Right lobe of liver (tissue), 6 donors: Measurements from ENCODE around the gene VPS13C. TPM values are rescaled to one million over a fixed set of nuclear protein-coding genes. Genes with fewer than 3 reads are reported as not detected.

Experiments used
- ATAC-seq, 4 donors: fragments of 200-7000 bp; cut with Tn5 transposase; one replicate each; pipeline ENCODE4 v1.9.1; 2020; ENCODE audit warnings: mild to moderate bottlenecking in 4 of 4, moderate library complexity in 4 of 4
- DNase-seq, 3 donors: peaks; one replicate each; pipeline ENCODE4 v3.0.0-alpha.2; 2020
- H3K27ac ChIP-seq, 3 donors: fragments of 200-600 bp; one replicate each; pipeline ENCODE4 v1.8.0; 2022
- H3K27me3 ChIP-seq, 2 donors: fragments of 200-600 bp; one replicate each; pipeline ENCODE4 v1.8.0; 2022
- H3K36me3 ChIP-seq, 4 donors: fragments of 200-600 bp; sonication (generic) in 1 of 4; one replicate each; pipeline versions ENCODE4 v1.5.1 to v1.8.0; 2017 to 2022; ENCODE audit warnings: control low read depth in 1 of 4
- H3K4me1 ChIP-seq, 4 donors: fragments of 200-600 bp; sonication (generic) in 1 of 4; one replicate each; pipeline versions ENCODE4 v1.5.1 to v1.8.0; 2017 to 2022; ENCODE audit warnings: control low read depth in 1 of 4
- H3K4me3 ChIP-seq, 3 donors: fragments of 200-600 bp; one replicate each; pipeline ENCODE4 v1.8.0; 2022
- H3K9me3 ChIP-seq, 4 donors: fragments of 200-600 bp; sonication (generic) in 1 of 4; one replicate each; pipeline versions ENCODE4 v1.5.1 to v1.8.0; 2017 to 2022; ENCODE audit warnings: control low read depth in 1 of 4
- POLR2A ChIP-seq: fragments of 450-650 bp; IDR thresholded peaks from one replicate; pipeline ENCODE4 v1.6.1; 2017; ENCODE audit warnings: antibody characterized with exemption, mild to moderate bottlenecking
- WGBS: methylation state at CpG from one replicate; pipeline ENCODE4 v1.1.6; 2018; ENCODE audit warnings: low coverage, low lambda C conversion rate; ENCODE audit not compliant: insufficient coverage; ENCODE audit errors: missing lambda C conversion rate; 5-methylcytosine and 5-hydroxymethylcytosine counted together
- intact Hi-C, 2 donors: fragments of 100-400 bp; cut with DNase I; formaldehyde crosslinking; loops; one replicate each; pipeline versions ENCODE4 v1.11.2 to v1.14.1; 2022
- total RNA-seq, 6 experiments: library from RNA; depleted of rRNA in 2 of 6; stranded (reverse); fragments of >200 nt in 2 of 6; fragmentation: NEBNext Ultra II Directional in 3 of 6; extraction: Animal tissue kit (Norgen Biotek cat#: 25700) in 3 of 6; gene quantifications; one replicate each; pipeline versions ENCODE4 v1.1.0 to v1.2.4, GENCODE V29; 2016 to 2023
- TF ChIP-seq, protein P1 (sequence below), 4 donors: fragments of 200-600 bp in 3 of 4; fragments of 450-650 bp in 1 of 4; IDR thresholded peaks; one replicate each; pipeline versions ENCODE4 v1.5.1 to v1.8.0; 2016 to 2022; ENCODE audit warnings: antibody characterized with exemption in 4 of 4, mild to moderate bottlenecking in 2 of 4
- donor health status: DM: no; HTN: yes; CAD: no.
- donor health status: DM: no; HTN: no; CAD: no.
- donor health status: DM: no; HTN: no; CAD: no.
- donor health status: DM: no; HTN: yes; CAD: no.
- donor health status: DM: no; HTN: yes; CAD: no.

Gene VPS13C
- total RNA-seq, 6 experiments from 2014 or later, result 17.5 to 34.6 (median 27.3) TPM

DNA sequence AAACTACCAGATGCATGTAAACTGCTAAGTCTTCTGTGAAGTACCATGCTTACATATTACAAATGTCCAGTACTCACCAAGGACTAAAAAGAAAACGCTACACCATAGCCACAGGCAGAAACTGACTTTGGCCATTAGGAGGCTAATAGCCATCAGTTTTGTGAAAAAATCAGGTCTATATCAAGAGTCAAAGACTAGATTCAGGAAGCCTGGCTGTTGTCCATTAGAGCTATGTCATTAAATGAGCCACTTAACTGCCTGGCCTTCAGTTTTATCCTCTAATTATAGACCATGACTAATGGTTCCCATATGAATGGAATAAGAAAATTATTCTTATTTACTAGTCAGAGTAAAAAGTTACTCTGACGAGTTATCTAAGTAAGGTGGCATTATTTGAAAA is 144.1 kb downstream of the VPS13C start:
- DNase-seq (no peak), ATAC-seq (no peak)
- no peaks in the 10 kb centered on the region for H3K9me3 ChIP-seq
- TF ChIP-seq POLR2A, result no peak
- no peaks in the 10 kb centered on the region for H3K27me3 ChIP-seq
- intact Hi-C loops, result no loop called here
- no peaks in the 10 kb centered on the region for H3K4me1 ChIP-seq
- H3K4me3 ChIP-seq, result no peak overlapping the region
- WGBS, result 88% methylated on average over 2 of the region's 2 CpGs
- peaks cover 0 to 39% (median 6%) of the 10 kb centered on the region in 4 donors for H3K36me3 ChIP-seq
- H3K27ac ChIP-seq, result no peak overlapping the region

DNA sequence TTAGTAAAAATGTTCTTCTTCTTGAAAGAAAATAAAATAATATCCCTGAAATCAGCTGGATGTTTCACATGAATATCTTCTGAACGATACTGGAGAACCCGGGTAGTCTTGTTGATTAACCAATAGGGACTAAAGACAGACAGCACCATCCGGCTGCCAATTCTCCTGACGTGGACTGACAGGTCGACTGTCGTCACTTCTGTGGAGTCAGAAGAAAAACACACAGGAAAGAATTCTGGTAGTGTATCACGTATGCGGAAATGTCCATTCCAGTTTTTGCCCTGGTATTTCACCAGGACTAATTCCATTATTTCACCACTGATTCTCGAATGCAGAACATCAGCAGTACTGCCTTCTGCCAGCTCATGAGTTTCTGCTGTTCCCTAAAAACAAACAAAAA is 144.6 kb downstream of the VPS13C start:
- intact Hi-C loops, result no loop called here
- no peaks in the 10 kb centered on the region for H3K4me1 ChIP-seq
- DNase-seq (no peak), ATAC-seq (no peak)
- no peaks in the 10 kb centered on the region for H3K9me3 ChIP-seq
- H3K27me3 ChIP-seq, result no peaks in the 10 kb centered on the region
- H3K27ac ChIP-seq, result no peak overlapping the region
- H3K36me3 ChIP-seq, result peaks cover 0 to 37% (median 6%) of the 10 kb centered on the region in 4 donors
- H3K4me3 ChIP-seq, result no peak overlapping the region
- no peak for TF ChIP-seq POLR2A
- TF ChIP-seq, protein P1, sequence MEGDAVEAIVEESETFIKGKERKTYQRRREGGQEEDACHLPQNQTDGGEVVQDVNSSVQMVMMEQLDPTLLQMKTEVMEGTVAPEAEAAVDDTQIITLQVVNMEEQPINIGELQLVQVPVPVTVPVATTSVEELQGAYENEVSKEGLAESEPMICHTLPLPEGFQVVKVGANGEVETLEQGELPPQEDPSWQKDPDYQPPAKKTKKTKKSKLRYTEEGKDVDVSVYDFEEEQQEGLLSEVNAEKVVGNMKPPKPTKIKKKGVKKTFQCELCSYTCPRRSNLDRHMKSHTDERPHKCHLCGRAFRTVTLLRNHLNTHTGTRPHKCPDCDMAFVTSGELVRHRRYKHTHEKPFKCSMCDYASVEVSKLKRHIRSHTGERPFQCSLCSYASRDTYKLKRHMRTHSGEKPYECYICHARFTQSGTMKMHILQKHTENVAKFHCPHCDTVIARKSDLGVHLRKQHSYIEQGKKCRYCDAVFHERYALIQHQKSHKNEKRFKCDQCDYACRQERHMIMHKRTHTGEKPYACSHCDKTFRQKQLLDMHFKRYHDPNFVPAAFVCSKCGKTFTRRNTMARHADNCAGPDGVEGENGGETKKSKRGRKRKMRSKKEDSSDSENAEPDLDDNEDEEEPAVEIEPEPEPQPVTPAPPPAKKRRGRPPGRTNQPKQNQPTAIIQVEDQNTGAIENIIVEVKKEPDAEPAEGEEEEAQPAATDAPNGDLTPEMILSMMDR (IDR thresholded peaks at IDR 0.05), result no peak
- 89% methylated on average over 9 of the region's 9 CpGs for WGBS

DNA sequence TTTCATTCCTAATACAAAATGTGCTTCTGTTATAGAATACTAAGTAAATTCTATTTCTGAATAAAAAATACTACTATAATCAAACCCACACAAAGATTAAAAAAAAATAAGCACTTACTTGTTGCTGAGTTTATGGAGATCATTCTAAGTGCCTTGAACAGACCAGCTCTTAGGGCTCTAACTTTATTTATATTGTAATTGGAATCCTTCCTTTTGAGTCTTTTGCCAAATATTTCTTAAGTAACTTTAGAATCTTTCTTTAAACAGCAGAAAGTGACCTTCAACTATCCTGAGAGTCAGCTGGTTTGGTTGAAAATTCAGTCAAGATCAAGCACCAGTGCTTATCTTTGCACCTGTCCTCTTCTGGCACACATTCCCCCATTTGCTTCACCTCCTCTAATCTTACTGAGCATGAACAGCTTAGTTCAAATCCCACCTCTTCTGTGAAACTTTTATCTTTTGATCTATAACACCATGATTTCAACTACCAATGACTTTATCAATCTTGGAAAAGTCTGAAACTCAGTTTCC is 149.3 kb downstream of the VPS13C start:
- no peaks in the 10 kb centered on the region for H3K27me3 ChIP-seq
- H3K36me3 ChIP-seq, result peaks cover 0 to 18% (median 2%) of the 10 kb centered on the region in 4 donors
- no peak for DNase-seq
- no peak for ATAC-seq
- H3K4me1 ChIP-seq, result peaks cover 0 to 17% (median 7%) of the 10 kb centered on the region in 4 donors
- H3K4me3 ChIP-seq, result no peak overlapping the region
- H3K27ac ChIP-seq, result no peak overlapping the region
- no peak for TF ChIP-seq POLR2A
- TF ChIP-seq, protein P1 (IDR thresholded peaks at IDR 0.05), result no peak
- intact Hi-C loops, result no loop called here
- H3K9me3 ChIP-seq, result no peaks in the 10 kb centered on the region

DNA sequence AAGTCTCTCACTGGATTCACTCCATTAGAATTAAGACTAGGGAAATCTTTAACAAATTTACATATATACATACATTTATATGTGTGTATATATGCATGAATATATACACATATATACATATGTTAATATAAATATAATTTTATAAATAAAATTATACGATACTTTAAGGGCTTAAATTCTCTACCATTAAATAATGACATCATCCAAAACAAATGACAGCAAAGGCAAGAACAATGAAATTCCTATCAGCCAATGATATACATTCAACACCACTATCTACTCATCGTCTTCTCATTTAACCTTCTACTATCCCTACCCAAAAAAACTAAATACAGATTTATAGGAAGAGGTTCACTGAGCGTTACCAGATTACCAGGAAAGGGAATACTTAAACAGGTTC is 152.0 kb downstream of the VPS13C start:
- Histone ChIP-seq H3K36me3 (peaks cover 0 to 4% (median under 1%) of the 10 kb centered on the region in 4 donors), H3K4me1 (peaks cover 0 to 18% (median 7%) of the 10 kb centered on the region in 4 donors), H3K27ac (peak overlapping the region in 2 of 3 donors; percentile 81 to 82), H3K27me3 (no peaks in the 10 kb centered on the region), H3K4me3 (no peak overlapping the region), H3K9me3 (no peaks in the 10 kb centered on the region)
- ATAC-seq, result no peak
- no peak for DNase-seq
- intact Hi-C loops, result no loop called here
- no peak for TF ChIP-seq POLR2A
- TF ChIP-seq, protein P1 (IDR thresholded peaks at IDR 0.05), result no peak
- 99% methylated on average over 3 of the region's 3 CpGs for WGBS

DNA sequence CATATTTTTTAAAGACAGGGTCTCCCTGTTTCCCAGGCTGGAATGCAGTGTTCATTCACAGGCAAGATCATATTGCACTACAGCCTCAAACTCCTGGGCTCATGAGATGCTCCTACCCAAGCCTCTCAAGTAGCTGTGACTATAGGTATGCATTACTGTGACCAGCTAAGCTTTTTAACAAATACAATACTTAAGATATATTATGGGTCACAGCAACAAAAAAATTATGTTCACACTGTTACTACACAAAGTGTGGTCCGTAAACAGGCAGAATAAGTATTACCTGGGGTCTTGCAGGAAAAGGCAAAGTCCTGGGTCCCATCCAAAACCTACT is 152.5 kb downstream of the VPS13C start:
- ATAC-seq, result peak; percentile 48 to 66 (median 54)
- H3K4me3 ChIP-seq, result no peak overlapping the region
- H3K9me3 ChIP-seq, result no peaks in the 10 kb centered on the region
- H3K4me1 ChIP-seq, result peaks cover 0 to 18% (median 7%) of the 10 kb centered on the region in 4 donors
- no peak for DNase-seq
- H3K36me3 ChIP-seq, result peaks cover 0 to 4% (median 0%) of the 10 kb centered on the region in 4 donors
- peak overlapping the region in 2 of 3 donors; percentile 81 to 82 for H3K27ac ChIP-seq
- TF ChIP-seq POLR2A, result no peak
- TF ChIP-seq, protein P1 (IDR thresholded peaks at IDR 0.05), result no peak
- WGBS, result 75% methylated on average over 1 of the region's 1 CpG
- intact Hi-C loops, result no loop called here
- H3K27me3 ChIP-seq, result no peaks in the 10 kb centered on the region
